LHCN-M2 (cell line): ENCODE measurements around the gene EDEM1. TPM values are rescaled to one million over a fixed set of nuclear protein-coding genes. Genes with fewer than 3 reads are reported as not detected.
A peak's percentile ranks its signal among the peaks of the same experiment; 100 is the strongest.
"Not testable (repeated sequence)": the region's sequence is repeated elsewhere in the genome, so short reads cannot be mapped to it uniquely, and the experiment has no call there.

Experiments
- DNase-seq: peaks from one replicate; pipeline ENCODE4 v3.0.0-alpha.2; 2012; ENCODE audit warnings: low read depth
- polyA plus RNA-seq: library from polyadenylated mRNA; unstranded; fragments of >200 nt; gene quantifications from one replicate; pipeline ENCODE4 v1.2.1, GENCODE V29; 2012; ENCODE audit warnings: missing spikeins
- total RNA-seq: library from RNA; depleted of rRNA; stranded (reverse); fragments of >200 nt; gene quantifications from 2 replicates; pipeline ENCODE4 v1.2.3, GENCODE V29; 2014; rRNA removed

Gene EDEM1
- 25.6 and 25.7 TPM in 2 replicates for total RNA-seq
- 8.9 TPM for polyA plus RNA-seq

DNA sequence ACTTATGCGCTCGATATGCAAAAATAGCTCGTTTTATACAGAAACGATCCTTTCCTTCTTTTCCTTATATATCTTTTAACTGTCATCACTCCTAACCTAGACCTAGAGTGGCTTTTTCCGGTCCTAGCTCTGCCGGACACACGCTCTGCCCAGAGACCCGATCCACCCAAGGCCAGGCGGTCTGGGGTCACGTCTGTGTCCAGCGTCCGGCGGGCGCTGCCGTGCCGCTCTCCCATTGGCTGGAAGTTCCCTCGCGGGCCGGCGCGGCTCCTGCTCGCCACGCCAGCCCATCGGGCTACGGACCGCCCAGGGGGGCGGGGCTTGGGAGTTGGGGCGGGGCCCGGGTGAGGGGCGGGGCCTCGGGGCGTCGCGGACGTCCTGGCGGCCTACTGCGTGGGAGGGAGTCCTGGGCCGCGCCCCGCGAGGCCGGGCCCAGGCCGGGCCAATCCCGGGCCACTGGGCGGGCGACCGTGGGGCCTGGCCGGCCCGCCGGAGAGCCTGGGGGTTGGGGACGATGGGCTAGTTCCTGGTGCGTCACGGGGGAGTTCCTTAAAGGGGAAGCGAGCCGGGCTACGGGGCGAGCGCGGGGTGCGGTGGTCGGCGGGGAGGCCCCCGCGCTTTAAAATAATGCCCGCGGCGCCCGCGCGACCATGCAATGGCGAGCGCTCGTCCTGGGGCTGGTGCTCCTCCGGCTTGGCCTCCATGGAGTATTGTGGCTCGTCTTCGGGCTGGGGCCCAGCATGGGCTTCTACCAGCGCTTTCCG lies at the start of gene EDEM1:
TSS of gene EDEM1 (plus strand) at position 552 of the 764 bp plus-strand sequence. CDS start at position 651, 99 bp downstream.
- peak; percentile 94 for DNase-seq

DNA sequence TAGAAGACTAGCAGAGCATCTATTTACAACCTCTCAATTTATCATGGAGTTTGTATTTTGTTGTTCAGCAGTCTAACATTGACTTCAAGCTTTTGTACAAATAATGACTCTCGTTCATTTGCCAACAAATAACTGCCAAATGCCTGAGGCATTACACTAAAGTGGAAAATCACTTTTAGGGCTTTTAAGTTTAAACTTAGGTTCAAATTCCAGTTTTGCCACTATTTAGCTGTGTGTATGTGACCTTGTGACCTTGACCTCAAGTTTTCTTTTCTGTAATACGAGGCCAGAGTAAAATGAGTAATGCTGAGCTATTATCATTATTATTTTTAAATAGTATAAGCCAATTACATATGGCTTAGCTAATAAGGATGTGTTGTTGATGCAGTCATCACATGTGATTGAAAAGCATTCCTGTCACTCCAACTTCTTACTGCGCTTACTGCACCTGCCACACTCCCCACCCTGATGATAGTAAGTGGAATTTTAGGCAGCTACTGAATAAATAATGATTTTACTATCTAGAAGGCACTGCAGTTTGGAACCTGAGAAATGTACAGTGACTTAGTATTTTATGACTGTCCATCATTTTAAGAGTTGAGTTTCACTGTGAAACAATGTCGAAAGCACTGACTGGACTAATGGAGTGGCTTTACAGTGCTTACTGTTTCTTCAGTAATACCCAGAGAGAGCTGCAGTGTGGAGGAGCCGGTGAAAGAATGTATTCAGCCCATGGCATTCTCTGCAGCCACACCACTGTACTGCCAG lies 49.1 kb upstream of the EDEM1 start:
- peak; percentile 69 for DNase-seq

DNA sequence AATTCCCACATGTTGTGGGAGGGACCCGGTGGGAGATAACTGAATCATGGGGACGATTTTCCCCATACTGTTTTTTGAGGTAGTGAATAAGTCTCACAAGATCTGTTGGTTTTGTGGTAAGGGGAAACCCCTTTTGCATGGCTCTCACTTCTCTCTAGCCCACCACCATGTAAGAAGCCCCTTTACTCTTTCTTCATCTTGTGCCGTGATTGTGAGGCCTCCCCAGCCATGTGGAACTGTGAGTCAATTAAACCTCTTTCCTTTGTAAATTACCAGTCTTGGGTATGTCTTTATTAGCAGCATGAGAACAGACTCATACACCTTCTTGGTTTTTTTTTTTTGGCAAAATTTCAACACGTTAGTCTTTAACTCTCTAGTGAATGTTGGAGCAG lies 47.3 kb upstream of the EDEM1 start:
- no peak for DNase-seq

DNA sequence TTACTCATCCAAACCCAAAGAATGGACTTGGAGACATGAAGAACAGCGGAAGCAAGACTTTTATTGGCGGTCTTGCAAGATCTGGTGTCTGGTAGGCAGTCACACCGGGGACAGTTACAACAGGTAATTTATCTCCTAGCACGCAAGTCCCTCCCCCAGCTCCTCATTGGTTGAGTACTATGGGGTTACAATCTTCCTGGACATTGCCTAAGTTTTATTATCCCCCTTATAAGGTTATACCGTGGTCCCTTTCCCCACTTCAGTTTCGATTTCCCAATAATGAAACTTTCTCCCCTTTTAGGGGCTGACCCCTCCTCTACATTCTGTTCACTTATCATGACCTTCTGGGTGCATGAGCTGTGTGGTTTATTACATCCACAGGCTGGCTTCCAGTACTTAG lies 46.7 kb upstream of the EDEM1 start:
- DNase-seq = no peak

DNA sequence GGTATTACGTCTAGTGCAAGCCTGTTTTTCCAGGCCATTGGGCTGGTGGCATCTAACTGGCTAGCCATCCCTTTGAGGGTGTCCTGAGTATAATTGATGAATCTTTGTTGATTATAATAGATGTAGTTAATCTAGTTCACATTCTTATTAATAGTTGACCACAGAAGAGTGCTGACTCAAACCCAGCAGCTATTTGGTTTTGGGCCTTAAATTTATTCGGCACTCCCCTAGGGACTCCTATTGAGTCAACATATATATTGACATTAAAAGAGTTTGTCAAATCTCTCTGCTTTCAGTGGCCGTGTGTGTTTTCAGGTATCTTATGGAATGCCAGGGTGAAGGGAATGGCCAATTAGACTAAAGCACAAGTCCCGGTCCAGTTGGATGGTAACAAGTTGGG lies 45.7 kb upstream of the EDEM1 start:
- no peak for DNase-seq

DNA sequence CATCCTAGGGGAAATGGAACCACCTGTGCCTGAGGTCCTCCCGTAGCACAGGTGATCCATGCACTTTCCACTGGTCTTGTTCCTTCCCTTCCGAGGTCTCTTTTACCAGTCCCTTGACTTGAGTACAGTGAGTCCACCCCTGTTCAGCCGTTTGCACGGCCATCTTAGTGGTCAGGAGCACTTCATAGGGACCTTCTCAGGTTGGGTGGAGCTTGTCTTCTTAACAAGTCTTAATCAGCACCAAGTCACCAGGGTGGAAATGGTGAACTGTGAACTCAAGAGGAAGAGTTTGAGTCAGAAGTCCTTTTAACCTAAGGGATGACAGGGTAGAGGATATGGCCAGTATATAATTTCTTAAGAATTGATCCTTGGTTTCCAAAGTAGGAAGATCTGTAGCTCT lies 44.0 kb upstream of the EDEM1 start:
- DNase-seq = no peak

DNA sequence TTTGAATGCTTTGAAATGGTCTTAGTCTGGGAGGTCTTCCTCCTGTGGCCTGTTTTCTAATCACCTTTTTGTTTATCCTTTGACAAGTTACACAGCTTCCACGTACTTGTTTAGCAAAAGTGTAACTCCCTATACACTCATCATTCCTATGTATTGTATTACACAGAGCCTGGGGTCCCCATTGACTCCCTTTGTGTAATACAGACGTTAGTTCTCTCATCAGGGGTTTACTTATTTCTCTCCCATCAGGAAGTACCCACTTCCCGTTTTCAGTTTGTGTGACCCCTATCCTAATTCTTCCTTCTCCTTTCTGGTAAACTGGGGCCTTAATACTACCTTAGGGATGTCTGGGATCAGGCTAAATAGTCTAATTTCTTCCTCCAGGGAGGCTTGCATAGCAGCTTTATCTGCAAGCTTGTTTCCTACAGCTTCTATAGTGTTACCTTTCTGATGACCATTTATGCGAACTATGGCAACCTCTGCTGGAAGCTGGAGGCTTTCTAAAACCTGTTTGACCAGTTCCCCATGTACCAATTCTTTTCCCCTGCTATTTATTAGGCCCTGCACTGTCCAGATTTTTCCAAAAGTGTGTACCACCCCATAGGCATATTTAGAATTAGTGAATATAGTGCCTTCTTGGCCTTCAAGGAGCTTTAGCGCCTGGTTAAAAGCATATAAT lies 43.1 kb upstream of the EDEM1 start:
- DNase-seq = no peak

DNA sequence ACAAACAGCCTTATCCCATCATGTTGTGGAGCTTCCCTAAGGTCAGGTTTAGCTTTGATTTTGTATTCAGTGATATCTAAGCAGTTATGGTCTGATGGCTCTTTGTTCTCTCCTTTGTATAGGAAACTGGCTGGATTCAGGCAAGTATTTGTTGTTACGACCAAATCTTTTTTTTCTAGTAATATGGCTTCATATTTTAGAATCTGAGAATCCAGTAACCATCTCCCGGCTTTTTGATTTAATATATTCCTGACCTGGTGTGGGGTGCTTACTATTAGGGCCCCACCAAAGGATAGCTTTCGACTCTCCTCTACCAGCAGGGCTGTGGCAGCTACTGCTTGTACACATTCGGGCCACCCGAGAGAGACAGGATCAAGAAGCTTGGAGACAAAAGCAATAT lies 42.4 kb upstream of the EDEM1 start:
- DNase-seq = no peak

DNA sequence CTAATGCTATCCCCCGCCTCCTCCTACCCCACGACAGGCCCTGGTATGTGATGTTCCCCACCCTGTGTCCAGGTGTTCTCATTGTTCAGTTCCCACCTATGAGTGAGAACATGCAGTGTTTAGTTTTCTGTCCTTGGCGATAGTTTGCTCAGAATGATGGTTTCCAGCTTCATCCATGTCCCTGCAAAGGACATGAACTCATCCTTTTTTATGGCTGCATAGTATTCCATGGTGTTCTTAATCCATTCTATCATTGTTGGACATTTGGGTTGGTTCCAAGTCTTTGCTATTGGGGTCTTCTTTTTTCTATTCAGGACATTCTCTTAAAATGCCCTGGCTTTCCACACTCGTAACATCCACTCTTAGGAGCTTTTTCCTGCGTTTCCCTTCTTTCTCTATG lies 40.4 kb upstream of the EDEM1 start:
- DNase-seq = not testable (repeated sequence)

DNA sequence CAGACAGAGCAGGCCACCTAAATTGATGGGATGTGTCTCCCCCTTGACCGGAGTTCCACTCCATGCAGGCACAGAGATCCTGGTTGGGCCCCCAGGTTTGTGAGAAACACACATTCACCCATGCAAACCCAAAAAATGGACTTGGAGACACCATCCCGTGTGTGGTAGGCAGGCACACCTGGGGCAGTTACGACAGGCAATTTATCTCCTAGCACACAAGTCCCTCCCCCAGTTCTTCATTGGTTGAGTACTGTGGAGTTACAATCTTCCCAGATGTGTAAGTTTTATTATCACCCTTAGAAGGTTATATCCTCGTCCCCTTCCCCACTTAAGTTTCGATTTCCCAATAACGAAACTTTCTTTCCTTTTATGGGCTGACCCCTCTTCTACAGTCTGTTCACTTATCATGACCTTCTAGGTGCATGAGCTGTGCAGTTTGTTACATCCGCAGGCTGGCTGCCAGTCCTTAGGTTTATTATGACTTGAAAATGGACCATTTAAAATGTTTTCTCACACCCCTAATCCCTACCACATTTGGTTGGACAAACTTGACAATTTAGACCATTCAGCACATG lies 38.1 kb upstream of the EDEM1 start:
- no peak for DNase-seq

DNA sequence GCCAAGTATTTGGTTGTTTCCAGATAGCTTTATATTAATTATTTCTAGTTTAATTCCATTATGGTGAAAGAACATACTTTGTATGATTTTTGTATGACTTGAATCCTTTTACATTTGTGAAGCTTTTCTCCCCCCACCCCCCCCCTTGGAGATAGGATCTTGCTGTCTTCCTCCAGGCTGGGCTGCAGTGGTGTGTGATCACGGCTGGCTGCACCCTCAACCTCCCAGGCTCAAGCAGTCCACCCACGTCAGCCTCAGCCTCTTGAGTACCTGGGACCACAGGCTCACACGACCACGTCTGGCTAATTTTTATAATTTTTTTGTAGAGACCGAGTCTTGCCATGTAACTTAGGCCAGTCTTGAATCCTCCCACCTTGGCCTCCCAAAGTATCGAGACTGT lies 35.9 kb upstream of the EDEM1 start:
- no peak for DNase-seq

DNA sequence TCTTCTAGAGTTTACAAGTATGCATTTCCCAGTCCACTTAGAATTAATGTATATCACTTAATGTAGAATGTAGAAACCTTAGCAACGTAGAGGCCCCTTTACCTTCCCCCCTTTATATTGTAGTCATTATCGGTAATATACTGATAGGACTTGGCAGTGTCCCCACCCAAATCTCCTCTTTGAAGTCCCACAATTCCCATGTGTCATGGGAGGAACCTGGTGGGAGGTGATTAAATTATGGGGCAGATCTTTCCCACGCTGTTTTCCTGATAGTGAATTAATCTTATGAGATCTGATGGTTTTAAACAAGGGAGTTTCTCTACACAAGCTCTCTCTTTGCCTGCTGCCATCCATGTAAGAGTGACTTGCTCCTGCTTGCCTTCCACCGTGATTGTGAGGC lies 34.4 kb upstream of the EDEM1 start:
- no peak for DNase-seq

DNA sequence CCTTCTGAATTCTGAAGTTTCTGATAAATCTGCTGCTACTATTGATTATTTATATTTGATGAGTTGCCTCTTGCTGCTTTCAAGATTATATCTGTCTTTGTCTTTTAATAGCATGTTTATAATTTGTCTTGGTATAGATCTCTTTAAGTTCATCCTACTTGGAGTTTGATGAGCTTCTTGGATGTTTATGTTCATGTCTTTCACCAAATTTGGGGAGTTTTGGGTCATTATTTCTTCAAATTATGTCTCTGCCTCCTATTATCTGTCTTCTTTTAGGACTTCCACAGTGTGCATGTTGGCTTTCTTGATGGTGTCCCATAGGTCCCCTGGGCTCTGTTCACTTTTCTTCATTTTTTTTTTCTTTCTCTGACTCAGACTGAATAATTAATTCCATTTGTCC lies 32.3 kb upstream of the EDEM1 start:
- no peak for DNase-seq

DNA sequence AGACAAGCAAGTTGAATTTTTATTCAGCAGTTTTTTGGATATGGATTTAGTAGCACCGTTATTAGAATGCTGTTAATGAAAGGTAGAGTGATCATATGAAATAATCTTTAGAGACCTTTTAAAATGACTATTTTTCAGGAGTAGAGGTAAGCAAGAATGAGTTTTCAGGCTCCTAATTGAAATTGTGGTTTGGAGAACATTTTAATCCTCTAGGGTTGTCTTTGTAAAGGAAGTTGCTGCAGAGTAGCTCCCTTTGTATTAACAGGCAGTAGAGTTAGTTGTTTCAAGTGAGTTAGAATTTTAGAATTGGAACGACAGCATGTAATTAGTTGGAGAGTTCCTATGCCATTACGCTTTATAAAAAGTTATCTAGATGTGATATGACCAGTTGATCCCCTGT lies 27.2 kb upstream of the EDEM1 start:
- DNase-seq = no peak

DNA sequence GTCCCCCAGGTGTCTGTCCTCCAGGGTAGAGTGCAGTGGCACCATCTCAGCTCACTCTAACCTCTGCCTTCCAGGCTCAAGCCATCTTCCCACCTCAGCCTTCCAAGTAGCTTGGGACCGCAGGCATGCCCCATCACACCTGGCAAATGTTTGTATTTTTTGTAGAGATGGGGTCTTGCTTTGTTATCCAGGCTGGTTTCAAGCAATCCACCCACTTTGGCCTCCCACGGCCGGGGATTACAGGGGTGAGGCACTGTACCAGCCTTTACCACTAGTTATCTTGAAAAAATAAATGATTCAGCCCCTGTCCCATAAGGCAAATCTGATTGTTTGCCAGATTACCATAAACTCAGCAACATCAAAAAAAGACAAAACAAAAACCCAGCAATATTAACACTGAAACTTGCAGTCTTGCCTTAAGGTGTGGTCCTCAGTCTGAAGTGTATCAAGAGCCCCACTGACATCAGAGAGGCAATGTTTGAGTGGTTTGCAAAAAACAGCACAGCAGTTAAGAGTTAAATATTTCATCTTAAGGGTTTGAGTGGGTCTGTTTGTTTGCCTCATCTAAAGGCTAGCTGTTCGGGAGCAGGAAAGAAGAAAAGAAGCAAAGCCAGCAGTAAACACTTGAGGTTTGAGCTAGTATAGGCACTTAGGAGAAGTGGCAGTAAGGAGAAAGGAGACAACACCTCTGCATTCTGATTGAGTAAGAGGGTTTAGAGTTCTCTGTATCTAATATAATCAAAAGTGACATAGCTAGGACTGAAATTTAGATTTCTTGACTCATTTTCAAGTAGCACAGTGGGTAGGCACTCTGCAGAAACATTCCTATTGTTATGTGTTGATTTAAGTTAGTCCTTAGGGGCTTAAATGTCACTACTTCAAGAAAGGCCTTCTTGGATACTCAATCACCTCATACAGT lies 26.3 kb upstream of the EDEM1 start:
- no peak for DNase-seq

DNA sequence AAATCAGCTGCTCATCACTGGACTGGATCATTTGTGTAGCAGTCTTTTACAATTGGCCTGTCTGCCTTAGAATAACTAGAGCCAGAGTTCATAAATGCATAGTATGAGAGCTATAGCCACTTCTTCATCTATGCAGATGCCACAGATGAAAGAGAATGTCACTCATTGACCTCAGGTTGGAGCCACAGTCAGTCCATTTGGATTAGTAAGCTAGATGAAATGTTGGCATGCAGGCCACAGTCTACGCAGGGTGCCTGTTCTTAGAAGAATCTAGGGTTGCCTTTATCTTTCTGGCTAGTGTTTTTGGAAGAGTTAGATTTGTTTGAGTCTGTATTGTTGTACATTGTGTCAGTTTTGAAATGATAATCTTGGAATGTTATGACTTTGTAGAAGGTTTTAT lies 25.4 kb upstream of the EDEM1 start:
- DNase-seq = peak; percentile 74

DNA sequence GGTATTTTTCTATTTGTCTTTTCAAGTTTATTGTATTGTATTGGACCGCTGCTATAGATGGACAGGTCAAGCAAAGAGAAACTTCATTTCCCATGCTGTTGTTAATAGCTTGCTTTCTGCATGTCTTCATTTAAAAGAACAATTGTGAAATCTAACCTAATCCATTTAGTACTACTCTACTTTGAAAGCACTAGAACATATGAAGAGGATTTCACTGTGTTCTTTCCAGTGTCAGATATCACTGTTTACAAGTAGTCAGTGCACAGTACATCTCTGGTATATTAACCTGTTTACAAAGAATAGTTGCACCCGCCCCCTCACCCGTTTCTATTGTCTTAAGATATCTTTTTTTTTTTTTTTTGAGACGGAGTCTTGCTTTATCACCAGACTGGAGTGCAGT lies 21.8 kb upstream of the EDEM1 start:
- no peak for DNase-seq

DNA sequence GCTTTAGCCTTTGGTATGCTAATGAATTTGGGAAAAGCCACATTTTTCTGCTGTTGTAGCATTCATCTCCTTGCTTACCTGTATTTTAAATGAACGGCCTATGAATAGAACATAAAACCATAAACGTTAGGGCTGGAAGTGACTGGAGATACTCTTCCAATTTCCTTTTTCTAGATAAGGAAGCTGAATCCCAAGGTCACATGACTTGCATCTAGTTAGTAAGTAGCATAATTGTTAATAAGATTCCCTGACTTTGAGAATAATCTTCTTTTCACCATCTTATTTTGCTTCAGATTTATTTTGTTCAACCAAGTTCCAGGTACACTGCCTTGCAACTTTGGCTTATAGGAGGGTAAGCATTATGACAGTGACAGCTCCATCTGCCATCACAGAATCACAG lies 20.7 kb upstream of the EDEM1 start:
- no peak for DNase-seq

DNA sequence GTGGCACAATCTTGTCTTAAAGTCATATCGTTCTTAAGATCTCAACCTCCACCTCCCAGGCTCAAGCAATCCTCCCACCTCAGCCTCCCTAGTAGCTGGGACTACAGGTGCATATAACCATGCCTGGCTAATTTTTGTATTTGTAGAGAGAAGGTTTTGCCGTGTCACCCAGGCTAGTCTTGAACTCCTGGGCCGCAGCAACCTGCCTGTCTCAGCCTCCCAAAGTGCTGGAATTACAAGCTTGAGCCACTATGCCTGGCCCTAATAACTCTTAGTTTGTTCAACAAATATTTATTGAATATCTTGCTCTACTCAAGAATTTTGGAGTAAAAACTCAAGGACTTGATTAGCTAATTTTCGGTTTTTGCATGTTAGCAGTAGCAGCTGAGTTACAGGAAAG lies 19.4 kb upstream of the EDEM1 start:
- no peak for DNase-seq

DNA sequence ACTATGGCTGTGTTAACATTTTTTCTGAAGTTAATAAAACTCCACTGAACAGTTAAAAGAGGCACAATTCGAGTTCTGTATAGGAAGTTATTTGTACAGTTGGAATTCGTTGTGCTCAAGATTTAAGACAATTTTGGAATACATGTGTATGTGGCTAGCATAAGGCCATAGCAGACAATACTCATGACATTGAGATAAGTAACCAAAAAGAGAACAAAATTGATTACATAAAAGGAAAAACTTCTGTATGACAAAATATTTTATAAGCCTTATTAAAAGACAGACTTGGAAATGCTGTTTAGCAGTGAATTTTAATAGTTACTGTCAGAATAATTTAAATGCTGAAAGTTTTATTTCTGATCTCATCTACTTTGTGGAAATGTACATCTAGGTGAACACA lies 17.7 kb upstream of the EDEM1 start:
- DNase-seq = no peak

DNA sequence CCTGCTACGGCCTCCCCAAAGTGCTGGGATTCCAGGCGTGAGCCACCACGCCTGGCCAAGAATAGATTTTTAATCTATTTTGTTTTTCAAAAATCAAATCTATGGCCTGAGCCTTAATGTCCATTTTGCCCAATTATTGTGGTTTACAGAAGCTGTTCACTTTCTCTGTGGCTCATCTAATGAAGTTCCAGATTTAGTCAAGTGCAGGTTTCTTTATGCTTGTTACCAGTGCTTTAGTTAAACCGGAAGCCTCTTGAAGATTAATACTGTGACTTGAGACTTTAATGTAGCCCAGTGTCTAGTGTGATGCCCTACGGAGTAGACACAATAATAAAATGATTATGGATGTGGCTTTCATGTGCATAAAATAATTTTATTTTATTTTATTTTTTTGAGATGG lies 16.5 kb upstream of the EDEM1 start:
- DNase-seq = no peak
